Endodermal cell (in vitro differentiated cells): ENCODE measurements around the gene CDH4. TPM values are rescaled to one million over a fixed set of nuclear protein-coding genes. Genes with fewer than 3 reads are reported as not detected.

ENCODE experiments used
- DNase-seq: peaks from one replicate; pipeline ENCODE4 v3.0.0-alpha.2; 2017
- H3K27ac ChIP-seq: 2 replicates; pipeline ENCODE4 v1.5.1; 2013; ENCODE audit warnings: mild to moderate bottlenecking, low read depth, low read length, moderate library complexity
- H3K27me3 ChIP-seq: 2 replicates; pipeline ENCODE4 v1.6.1; 2013; ENCODE audit warnings: mild to moderate bottlenecking, low read length, moderate library complexity; ENCODE audit not compliant: insufficient read depth, control insufficient read depth, poor library complexity, severe bottlenecking
- H3K36me3 ChIP-seq: 2 replicates; pipeline ENCODE4 v1.7.0; 2013; ENCODE audit warnings: mild to moderate bottlenecking, low read length, moderate library complexity; ENCODE audit not compliant: control insufficient read depth, insufficient read depth
- H3K4me1 ChIP-seq: one replicate; pipeline ENCODE4 v1.7.0; 2013; ENCODE audit warnings: low read length; ENCODE audit not compliant: control insufficient read depth, insufficient read depth
- H3K4me3 ChIP-seq: 2 replicates; pipeline ENCODE4 v1.5.1; 2013; ENCODE audit warnings: mild to moderate bottlenecking, low read length, moderate library complexity
- H3K9ac ChIP-seq: 2 replicates; pipeline ENCODE4 v1.6.1; 2013; ENCODE audit warnings: mild to moderate bottlenecking, low read length, moderate library complexity; ENCODE audit not compliant: poor library complexity, severe bottlenecking; ENCODE audit errors: extremely low read depth
- H3K9me3 ChIP-seq: 2 replicates; pipeline ENCODE4 v1.6.1; 2013; ENCODE audit warnings: mild to moderate bottlenecking, low read length, moderate library complexity; ENCODE audit not compliant: control insufficient read depth
- H3K27ac Mint-ChIP-seq: 2 replicates; pipeline ENCODE4 v1.8.0; 2020; ENCODE audit warnings: mixed read lengths
- H3K27me3 Mint-ChIP-seq: 2 replicates; pipeline ENCODE4 v1.8.0; 2021; ENCODE audit warnings: mild to moderate bottlenecking, mixed read lengths; ENCODE audit not compliant: insufficient read depth
- H3K36me3 Mint-ChIP-seq: 2 replicates; pipeline ENCODE4 v1.8.0; 2020; ENCODE audit warnings: low read depth, mixed read lengths
- H3K4me1 Mint-ChIP-seq: 2 replicates; pipeline ENCODE4 v1.8.0; 2020; ENCODE audit warnings: mixed read lengths
- H3K4me3 Mint-ChIP-seq: 2 replicates; pipeline ENCODE4 v1.8.0; 2020; ENCODE audit warnings: mild to moderate bottlenecking, moderate library complexity, mixed read lengths
- H3K9me3 Mint-ChIP-seq: 2 replicates; pipeline ENCODE4 v1.8.0; 2020; ENCODE audit warnings: mild to moderate bottlenecking, mixed read lengths
- WGBS, 2 experiments: methylation state at CpG; one replicate each; pipeline versions ENCODE4 v1.1.5 to v1.1.7; 2013; ENCODE audit warnings: missing lambda C conversion rate in 2 of 2, mixed read lengths in 1 of 2; ENCODE audit not compliant: insufficient coverage in 1 of 2, insufficient read length in 1 of 2; 5-methylcytosine and 5-hydroxymethylcytosine counted together
- total RNA-seq, 2 donors: library from RNA; stranded (reverse); fragmentation: NEBNext Ultra II Directional in 1 of 2; extraction: Animal tissue kit (Norgen Biotek cat#: 25700) in 1 of 2; gene quantifications; 2 replicates in 1 of 2; 3 replicates in 1 of 2; pipeline ENCODE4 v1.2.1, GENCODE V29; 2021
- TF ChIP-seq, protein P1 (sequence below): fragments of 200-600 bp; sonication (generic); conservative IDR thresholded peaks from 2 replicates; pipeline ENCODE4 v1.5.0; 2021; ENCODE audit warnings: antibody characterized with exemption, mild to moderate bottlenecking

Gene CDH4
- total RNA-seq, 2 donors from 2014 or later: 1.8 to 5.8 TPM

DNA sequence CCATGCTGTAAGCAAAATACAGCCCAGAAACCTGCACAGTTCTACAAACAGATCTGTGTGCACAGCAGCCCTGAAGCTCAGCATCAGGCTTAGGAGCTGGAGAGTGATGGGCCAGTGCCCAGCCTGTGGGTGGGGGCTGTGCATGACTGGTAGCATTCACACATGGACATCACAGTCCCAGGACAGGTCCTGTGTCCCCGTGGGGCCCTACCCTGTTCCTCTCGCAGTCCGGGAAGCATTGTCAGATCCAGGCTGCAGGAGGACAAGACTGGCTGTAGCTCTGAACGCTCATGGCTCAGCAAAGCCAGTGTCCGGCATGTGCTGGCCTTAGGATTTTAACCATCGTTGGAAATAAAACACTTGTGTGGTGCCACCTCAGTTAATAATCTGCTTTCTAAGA is 234.1 kb downstream of the CDH4 start:
- Histone ChIP-seq H3K9me3 (no peaks in the 10 kb centered on the region), H3K36me3 (no peaks in the 10 kb centered on the region), H3K4me3 (no peak overlapping the region), H3K9ac (no peak overlapping the region), H3K27me3 (no peaks in the 10 kb centered on the region), H3K27ac (no peak overlapping the region), H3K4me1 (peaks cover 3% of the 10 kb centered on the region)
- H3K36me3 Mint-ChIP-seq: no peaks in the 10 kb centered on the region
- H3K27ac Mint-ChIP-seq: no peak overlapping the region
- peaks cover 23% of the 10 kb centered on the region for H3K4me1 Mint-ChIP-seq
- WGBS, 2 experiments: 93 to 95% methylated on average over 2 to 6 of the region's 6 CpGs
- no peaks in the 10 kb centered on the region for H3K9me3 Mint-ChIP-seq
- no peak for DNase-seq
- H3K4me3 Mint-ChIP-seq: no peak overlapping the region
- peaks cover 23% of the 10 kb centered on the region for H3K27me3 Mint-ChIP-seq
- TF ChIP-seq, protein P1, sequence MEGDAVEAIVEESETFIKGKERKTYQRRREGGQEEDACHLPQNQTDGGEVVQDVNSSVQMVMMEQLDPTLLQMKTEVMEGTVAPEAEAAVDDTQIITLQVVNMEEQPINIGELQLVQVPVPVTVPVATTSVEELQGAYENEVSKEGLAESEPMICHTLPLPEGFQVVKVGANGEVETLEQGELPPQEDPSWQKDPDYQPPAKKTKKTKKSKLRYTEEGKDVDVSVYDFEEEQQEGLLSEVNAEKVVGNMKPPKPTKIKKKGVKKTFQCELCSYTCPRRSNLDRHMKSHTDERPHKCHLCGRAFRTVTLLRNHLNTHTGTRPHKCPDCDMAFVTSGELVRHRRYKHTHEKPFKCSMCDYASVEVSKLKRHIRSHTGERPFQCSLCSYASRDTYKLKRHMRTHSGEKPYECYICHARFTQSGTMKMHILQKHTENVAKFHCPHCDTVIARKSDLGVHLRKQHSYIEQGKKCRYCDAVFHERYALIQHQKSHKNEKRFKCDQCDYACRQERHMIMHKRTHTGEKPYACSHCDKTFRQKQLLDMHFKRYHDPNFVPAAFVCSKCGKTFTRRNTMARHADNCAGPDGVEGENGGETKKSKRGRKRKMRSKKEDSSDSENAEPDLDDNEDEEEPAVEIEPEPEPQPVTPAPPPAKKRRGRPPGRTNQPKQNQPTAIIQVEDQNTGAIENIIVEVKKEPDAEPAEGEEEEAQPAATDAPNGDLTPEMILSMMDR: no peak

DNA sequence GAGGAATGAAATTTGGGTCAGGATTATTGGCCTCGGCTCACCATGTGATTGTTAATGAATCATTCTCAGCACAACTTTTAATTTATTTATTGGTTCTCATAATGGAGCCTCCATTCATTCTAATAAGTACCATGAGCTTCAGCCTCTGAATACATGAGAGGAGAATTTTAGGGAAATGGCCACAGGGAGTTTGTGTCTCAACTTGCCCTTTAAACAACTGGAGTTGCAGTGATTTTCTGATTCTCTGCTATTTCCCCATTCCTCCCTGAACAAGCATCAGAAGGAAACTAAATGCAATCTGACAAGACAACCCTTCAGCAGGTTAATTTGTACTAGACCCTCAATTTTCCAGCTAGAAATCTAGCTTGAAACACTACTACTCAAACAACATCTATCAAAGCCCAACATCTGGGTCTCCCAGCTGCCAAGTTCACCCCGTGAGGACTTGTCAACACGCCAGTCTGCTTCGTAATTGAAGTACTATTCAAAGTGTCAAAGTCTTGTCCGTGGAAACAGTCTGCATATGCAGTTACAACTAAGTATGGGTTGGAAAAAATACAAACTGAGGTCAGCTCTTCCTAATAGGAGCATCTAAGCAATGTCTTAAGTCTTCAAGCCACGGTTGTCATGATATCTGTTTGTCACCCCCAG is 235.4 kb downstream of the CDH4 start:
- peaks cover 23% of the 10 kb centered on the region for H3K27me3 Mint-ChIP-seq
- H3K27ac ChIP-seq: no peak overlapping the region
- no peak overlapping the region for H3K27ac Mint-ChIP-seq
- TF ChIP-seq, protein P1: no peak
- no peak overlapping the region for H3K4me3 ChIP-seq
- H3K9me3 Mint-ChIP-seq: no peaks in the 10 kb centered on the region
- DNase-seq: no peak
- peaks cover 23% of the 10 kb centered on the region for H3K4me1 Mint-ChIP-seq
- H3K9me3 ChIP-seq: no peaks in the 10 kb centered on the region
- no peaks in the 10 kb centered on the region for H3K36me3 Mint-ChIP-seq
- 88 to 91% methylated on average over 4 to 5 of the region's 6 CpGs for WGBS, 2 experiments
- no peaks in the 10 kb centered on the region for H3K36me3 ChIP-seq
- H3K9ac ChIP-seq: no peak overlapping the region
- H3K4me3 Mint-ChIP-seq: no peak overlapping the region
- no peaks in the 10 kb centered on the region for H3K27me3 ChIP-seq
- peaks cover 3% of the 10 kb centered on the region for H3K4me1 ChIP-seq

DNA sequence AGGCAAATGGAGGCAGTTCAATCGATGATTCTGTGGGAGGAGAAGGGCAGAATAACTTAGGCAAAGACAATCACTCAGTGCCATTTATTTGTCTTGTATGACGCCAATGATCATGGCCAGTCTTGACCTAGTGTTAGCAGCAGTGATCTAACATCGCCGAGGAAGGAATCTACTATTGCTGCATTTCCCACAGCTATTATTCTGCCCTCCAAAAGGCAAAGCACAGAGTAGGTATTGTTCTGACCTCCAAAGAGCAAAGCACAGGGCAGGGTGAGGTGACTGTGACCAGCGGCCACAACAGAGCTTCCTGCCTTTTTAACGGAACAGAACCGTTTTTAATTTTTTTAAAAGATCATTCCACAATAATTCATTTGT is 235.9 kb downstream of the CDH4 start:
- Histone ChIP-seq H3K36me3 (no peaks in the 10 kb centered on the region), H3K27ac (no peak overlapping the region), H3K9me3 (no peaks in the 10 kb centered on the region), H3K4me3 (no peak overlapping the region), H3K27me3 (no peaks in the 10 kb centered on the region), H3K4me1 (peaks cover 3% of the 10 kb centered on the region), H3K9ac (no peak overlapping the region)
- Mint-ChIP-seq H3K9me3 (no peaks in the 10 kb centered on the region), H3K4me3 (no peak overlapping the region), H3K27ac (no peak overlapping the region), H3K4me1 (peaks cover 23% of the 10 kb centered on the region), H3K36me3 (no peaks in the 10 kb centered on the region), H3K27me3 (peaks cover 20% of the 10 kb centered on the region)
- TF ChIP-seq, protein P1: peak; percentile 35
- WGBS, 2 experiments: 91 to 100% methylated on average over 2 to 7 of the region's 7 CpGs
- DNase-seq: no peak
